Neural cell (in vitro differentiated cells): ENCODE data around the gene ZNF837. TPM values are rescaled to one million over a fixed set of nuclear protein-coding genes. Genes with fewer than 3 reads are reported as not detected.

Source experiments
- H2AFZ ChIP-seq: fragments of 200-600, 300-800 bp; sonication (generic), shearing (Covaris generic); 2 replicates; pipeline ENCODE4 v1.6.0; 2014; ENCODE audit warnings: low read depth, mild to moderate bottlenecking, antibody characterized with exemption, low read length, moderate library complexity
- H3F3A ChIP-seq: fragments of 200-600 bp; shearing (Covaris generic); 2 replicates; pipeline ENCODE4 v1.6.1; 2016; ENCODE audit warnings: mild to moderate bottlenecking, moderate library complexity, mixed read lengths, antibody characterized with exemption, low read length; ENCODE audit not compliant: insufficient read depth, poor library complexity, severe bottlenecking
- H3K27ac ChIP-seq: fragments of 200-600, 300-800 bp; sonication (generic), shearing (Covaris generic); 2 replicates; pipeline ENCODE4 v1.5.1; 2014; ENCODE audit warnings: mild to moderate bottlenecking, low read length, moderate library complexity
- H3K27me3 ChIP-seq: fragments of 300-800, 200-600 bp; sonication (generic), shearing (Covaris generic); 2 replicates; pipeline ENCODE4 v1.6.0; 2014; ENCODE audit warnings: mild to moderate bottlenecking, low read depth, low read length, moderate library complexity; ENCODE audit not compliant: insufficient read depth
- H3K36me3 ChIP-seq: fragments of 300-800, 200-600 bp; sonication (generic), shearing (Covaris generic); 2 replicates; pipeline ENCODE4 v1.5.1; 2014; ENCODE audit warnings: mild to moderate bottlenecking, antibody characterized with exemption, low read length, moderate library complexity; ENCODE audit not compliant: insufficient read depth
- H3K4me2 ChIP-seq: fragments of 300-800, 200-600 bp; sonication (generic), shearing (Covaris generic); 2 replicates; pipeline ENCODE4 v1.6.0; 2014; ENCODE audit warnings: mild to moderate bottlenecking, low read length
- H3K4me3 ChIP-seq: fragments of 300-800, 200-600 bp; sonication (generic), shearing (Covaris generic); 2 replicates; pipeline ENCODE4 v1.5.1; 2014; ENCODE audit warnings: mild to moderate bottlenecking, low read length, moderate library complexity
- H3K79me2 ChIP-seq: fragments of 200-600 bp; shearing (Covaris generic); replicated peaks from 2 replicates; pipeline ENCODE4 v1.6.0; 2014; ENCODE audit warnings: mild to moderate bottlenecking, low read length, moderate library complexity; ENCODE audit not compliant: insufficient read depth
- H3K9ac ChIP-seq: fragments of 300-800, 200-600 bp; sonication (generic), shearing (Covaris generic); 2 replicates; pipeline ENCODE4 v1.6.1; 2016; ENCODE audit warnings: mild to moderate bottlenecking, low read length, mixed read lengths
- H3K9me2 ChIP-seq: fragments of 200-600 bp; shearing (Covaris generic); 2 replicates; pipeline ENCODE4 v1.6.1; 2016; ENCODE audit warnings: mild to moderate bottlenecking, low read length, mixed read lengths; ENCODE audit not compliant: insufficient read depth
- H3K9me3 ChIP-seq: fragments of 200-600, 300-800 bp; sonication (generic), shearing (Covaris generic); 2 replicates; pipeline ENCODE4 v1.6.1; 2016; ENCODE audit warnings: mild to moderate bottlenecking, mixed run types, low read length, moderate library complexity, mixed read lengths
- H4K20me1 ChIP-seq: fragments of 200-600 bp; shearing (Covaris generic); 2 replicates; pipeline ENCODE4 v1.6.1; 2016; ENCODE audit warnings: mild to moderate bottlenecking, mixed run types; ENCODE audit not compliant: insufficient read depth
- EP300 ChIP-seq: fragments of 450-650 bp; conservative IDR thresholded peaks from 2 replicates; pipeline ENCODE4 v1.6.1; 2014; ENCODE audit warnings: antibody characterized with exemption, mild to moderate bottlenecking, moderate library complexity; ENCODE audit not compliant: poor library complexity, severe bottlenecking
- EZH2 ChIP-seq: fragments of 200-600, 300-800 bp; shearing (Covaris generic), sonication (generic); IDR thresholded peaks from 2 replicates; pipeline ENCODE4 v1.6.1; 2014; ENCODE audit warnings: antibody characterized with exemption, low read length, borderline replicate concordance, mild to moderate bottlenecking; ENCODE audit not compliant: insufficient read depth, poor library complexity, severe bottlenecking
- MXI1 ChIP-seq: fragments of 450-650 bp; conservative IDR thresholded peaks from 2 replicates; pipeline ENCODE4 v1.6.1; 2014; ENCODE audit warnings: antibody characterized with exemption, mild to moderate bottlenecking; ENCODE audit not compliant: poor library complexity, severe bottlenecking
- POLR2AphosphoS5 ChIP-seq: IDR thresholded peaks from 2 replicates; pipeline ENCODE4 v1.6.1; 2012
- RAD21 ChIP-seq: fragments of 450-650 bp; conservative IDR thresholded peaks from 2 replicates; pipeline ENCODE4 v1.6.1; 2014; ENCODE audit warnings: antibody characterized with exemption, mild to moderate bottlenecking, moderate library complexity
- SMC3 ChIP-seq: fragments of 450-650 bp; conservative IDR thresholded peaks from 2 replicates; pipeline ENCODE4 v1.6.1; 2014; ENCODE audit warnings: antibody characterized with exemption, mild to moderate bottlenecking, moderate library complexity; ENCODE audit not compliant: poor library complexity
- TAF1 ChIP-seq: IDR thresholded peaks from 2 replicates; pipeline ENCODE4 v1.6.1; 2012; ENCODE audit warnings: low read depth
- polyA plus RNA-seq: library from polyadenylated mRNA; depleted of rRNA; stranded (reverse); fragments of >200 nt; gene quantifications from 2 replicates; pipeline ENCODE4 v1.2.3, GENCODE V29; 2014
- TF ChIP-seq, protein P1 (sequence below): fragments of 450-650 bp; IDR thresholded peaks from 2 replicates; pipeline ENCODE4 v1.5.1; 2014; ENCODE audit warnings: antibody characterized with exemption, mild to moderate bottlenecking, moderate library complexity; ENCODE audit not compliant: poor library complexity, severe bottlenecking
- TF ChIP-seq, protein P2 (sequence below): IDR thresholded peaks from 2 replicates; pipeline ENCODE4 v1.6.1; 2012; ENCODE audit warnings: borderline replicate concordance

ZNF837 gene
- polyA plus RNA-seq, 1 donor from 2014 or later = 4.5 TPM

DNA sequence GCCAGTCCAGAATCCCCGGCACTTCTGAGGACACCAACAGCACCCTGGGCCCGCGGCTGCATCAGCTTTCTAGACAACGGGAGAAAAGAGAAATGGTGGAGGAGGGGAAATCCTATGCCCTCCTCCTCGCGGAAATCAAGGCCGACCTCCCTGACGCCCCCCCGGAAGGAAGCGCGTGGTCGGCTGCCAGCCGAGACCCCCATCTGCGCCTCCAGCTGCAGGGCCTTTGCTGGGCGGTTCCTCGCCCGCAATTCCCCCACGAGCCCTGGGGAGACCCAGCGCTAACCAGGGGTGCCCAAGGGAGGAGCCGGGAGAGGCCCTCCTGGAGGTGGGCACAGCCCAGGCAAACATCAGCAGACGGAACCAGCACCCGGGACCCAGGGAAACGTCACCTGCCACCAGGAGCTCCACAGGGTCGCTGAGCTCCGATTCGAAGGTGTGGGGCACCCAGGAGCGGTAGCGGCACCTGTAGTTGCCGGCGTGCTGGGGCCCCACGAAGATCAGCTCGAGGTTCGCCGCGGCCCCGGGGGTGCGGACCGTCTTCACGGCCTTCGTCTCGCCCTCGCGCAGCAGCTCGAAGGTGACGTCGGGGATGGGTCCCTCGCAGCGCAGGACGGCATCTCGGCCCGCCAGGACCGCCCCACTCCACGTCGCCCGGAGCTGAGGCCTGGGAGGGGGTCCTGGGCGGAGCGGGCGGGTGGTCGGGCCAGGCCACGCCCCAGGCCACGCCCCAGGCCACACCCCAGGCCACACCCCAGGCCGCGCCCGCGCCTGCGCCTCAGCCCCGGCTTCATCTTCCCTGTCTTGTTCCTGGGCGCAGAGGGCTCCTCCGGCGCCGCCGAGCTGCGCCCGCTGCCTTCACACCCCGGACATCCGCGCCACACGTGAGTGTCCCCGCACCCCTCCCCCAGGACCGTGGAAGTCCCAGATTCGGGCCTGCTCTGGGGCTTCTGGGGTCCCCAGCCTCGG is 33.6 kb downstream of the ZNF837 start:
- H3K4me2 ChIP-seq = peak overlapping the region; percentile 51
- H3K9ac ChIP-seq = peak overlapping the region; percentile 66
- no peaks in the 10 kb centered on the region for H4K20me1 ChIP-seq
- no peaks in the 10 kb centered on the region for H3K9me2 ChIP-seq
- H3K9me3 ChIP-seq = no peaks in the 10 kb centered on the region
- H2AFZ ChIP-seq = no peak overlapping the region
- no peak overlapping the region for H3K27ac ChIP-seq
- no peaks in the 10 kb centered on the region for H3F3A ChIP-seq
- H3K4me3 ChIP-seq = peak overlapping the region; percentile 72
- TF ChIP-seq SMC3 (peak; percentile 22), RAD21 (peak; percentile 14), POLR2AphosphoS5 (peak; percentile 52), EP300 (no peak), EZH2 (no peak), MXI1 (peak; percentile 66), TAF1 (no peak)
- TF ChIP-seq, protein P1, sequence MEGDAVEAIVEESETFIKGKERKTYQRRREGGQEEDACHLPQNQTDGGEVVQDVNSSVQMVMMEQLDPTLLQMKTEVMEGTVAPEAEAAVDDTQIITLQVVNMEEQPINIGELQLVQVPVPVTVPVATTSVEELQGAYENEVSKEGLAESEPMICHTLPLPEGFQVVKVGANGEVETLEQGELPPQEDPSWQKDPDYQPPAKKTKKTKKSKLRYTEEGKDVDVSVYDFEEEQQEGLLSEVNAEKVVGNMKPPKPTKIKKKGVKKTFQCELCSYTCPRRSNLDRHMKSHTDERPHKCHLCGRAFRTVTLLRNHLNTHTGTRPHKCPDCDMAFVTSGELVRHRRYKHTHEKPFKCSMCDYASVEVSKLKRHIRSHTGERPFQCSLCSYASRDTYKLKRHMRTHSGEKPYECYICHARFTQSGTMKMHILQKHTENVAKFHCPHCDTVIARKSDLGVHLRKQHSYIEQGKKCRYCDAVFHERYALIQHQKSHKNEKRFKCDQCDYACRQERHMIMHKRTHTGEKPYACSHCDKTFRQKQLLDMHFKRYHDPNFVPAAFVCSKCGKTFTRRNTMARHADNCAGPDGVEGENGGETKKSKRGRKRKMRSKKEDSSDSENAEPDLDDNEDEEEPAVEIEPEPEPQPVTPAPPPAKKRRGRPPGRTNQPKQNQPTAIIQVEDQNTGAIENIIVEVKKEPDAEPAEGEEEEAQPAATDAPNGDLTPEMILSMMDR = no peak
- TF ChIP-seq, protein P2, sequence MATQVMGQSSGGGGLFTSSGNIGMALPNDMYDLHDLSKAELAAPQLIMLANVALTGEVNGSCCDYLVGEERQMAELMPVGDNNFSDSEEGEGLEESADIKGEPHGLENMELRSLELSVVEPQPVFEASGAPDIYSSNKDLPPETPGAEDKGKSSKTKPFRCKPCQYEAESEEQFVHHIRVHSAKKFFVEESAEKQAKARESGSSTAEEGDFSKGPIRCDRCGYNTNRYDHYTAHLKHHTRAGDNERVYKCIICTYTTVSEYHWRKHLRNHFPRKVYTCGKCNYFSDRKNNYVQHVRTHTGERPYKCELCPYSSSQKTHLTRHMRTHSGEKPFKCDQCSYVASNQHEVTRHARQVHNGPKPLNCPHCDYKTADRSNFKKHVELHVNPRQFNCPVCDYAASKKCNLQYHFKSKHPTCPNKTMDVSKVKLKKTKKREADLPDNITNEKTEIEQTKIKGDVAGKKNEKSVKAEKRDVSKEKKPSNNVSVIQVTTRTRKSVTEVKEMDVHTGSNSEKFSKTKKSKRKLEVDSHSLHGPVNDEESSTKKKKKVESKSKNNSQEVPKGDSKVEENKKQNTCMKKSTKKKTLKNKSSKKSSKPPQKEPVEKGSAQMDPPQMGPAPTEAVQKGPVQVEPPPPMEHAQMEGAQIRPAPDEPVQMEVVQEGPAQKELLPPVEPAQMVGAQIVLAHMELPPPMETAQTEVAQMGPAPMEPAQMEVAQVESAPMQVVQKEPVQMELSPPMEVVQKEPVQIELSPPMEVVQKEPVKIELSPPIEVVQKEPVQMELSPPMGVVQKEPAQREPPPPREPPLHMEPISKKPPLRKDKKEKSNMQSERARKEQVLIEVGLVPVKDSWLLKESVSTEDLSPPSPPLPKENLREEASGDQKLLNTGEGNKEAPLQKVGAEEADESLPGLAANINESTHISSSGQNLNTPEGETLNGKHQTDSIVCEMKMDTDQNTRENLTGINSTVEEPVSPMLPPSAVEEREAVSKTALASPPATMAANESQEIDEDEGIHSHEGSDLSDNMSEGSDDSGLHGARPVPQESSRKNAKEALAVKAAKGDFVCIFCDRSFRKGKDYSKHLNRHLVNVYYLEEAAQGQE = no peak
- no peaks in the 10 kb centered on the region for H3K27me3 ChIP-seq
- peaks cover 5% of the 10 kb centered on the region for H3K79me2 ChIP-seq
- H3K36me3 ChIP-seq = no peaks in the 10 kb centered on the region

DNA sequence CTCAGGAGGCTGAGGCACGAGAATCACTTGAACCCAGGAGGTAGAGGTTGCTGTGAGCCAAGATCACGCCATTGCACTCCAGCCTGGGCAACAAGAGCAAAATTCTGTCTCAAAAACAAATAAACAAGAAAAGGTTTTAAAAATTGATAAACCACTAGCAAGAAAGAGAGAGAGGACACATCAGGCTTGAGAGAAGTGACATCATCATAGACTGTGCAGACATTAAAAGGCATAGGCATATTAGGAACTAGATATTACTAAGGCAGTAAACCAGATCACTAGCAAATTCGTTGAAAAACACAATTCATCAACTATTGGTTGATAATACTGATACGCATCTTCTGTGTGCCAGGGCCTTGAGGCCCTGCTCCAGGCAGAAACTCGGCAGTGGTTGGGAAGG is 35.3 kb downstream of the ZNF837 start:
- H3K9ac ChIP-seq = no peak overlapping the region
- H3K9me3 ChIP-seq = no peaks in the 10 kb centered on the region
- peaks cover 5% of the 10 kb centered on the region for H3K79me2 ChIP-seq
- no peak overlapping the region for H2AFZ ChIP-seq
- H3K36me3 ChIP-seq = no peaks in the 10 kb centered on the region
- no peak overlapping the region for H3K4me2 ChIP-seq
- TF ChIP-seq, protein P1 = no peak
- no peak for TF ChIP-seq EP300
- no peak for TF ChIP-seq TAF1
- no peak for TF ChIP-seq POLR2AphosphoS5
- TF ChIP-seq SMC3 = no peak
- no peak overlapping the region for H3K27ac ChIP-seq
- no peaks in the 10 kb centered on the region for H3F3A ChIP-seq
- H4K20me1 ChIP-seq = no peaks in the 10 kb centered on the region
- H3K4me3 ChIP-seq = no peak overlapping the region
- H3K9me2 ChIP-seq = no peaks in the 10 kb centered on the region
- H3K27me3 ChIP-seq = no peaks in the 10 kb centered on the region
